Esophagus muscularis mucosa (tissue), 3 donors: Measurements from ENCODE around the gene ADGRV1.

Source experiments
- CTCF ChIP-seq, 3 experiments: fragments of 200-600 bp in 2 of 3; fragments of 450-650 bp in 1 of 3; sonication (generic) in 2 of 3; IDR thresholded peaks; one replicate each; pipeline ENCODE4 v1.5.1; 2017 to 2019; ENCODE audit warnings: antibody characterized with exemption in 3 of 3, mild to moderate bottlenecking in 2 of 3, moderate library complexity in 1 of 3
- POLR2A ChIP-seq: fragments of 450-650 bp; IDR thresholded peaks from one replicate; pipeline ENCODE4 v1.6.1; 2017; ENCODE audit warnings: antibody characterized with exemption, moderate library complexity, mild to moderate bottlenecking, low read depth

- TF ChIP-seq CTCF (IDR thresholded peaks at IDR 0.05) (no peak), POLR2A (no peak)
Measured at GRCh38 chr5:91162534-91163381, 604.2 kb downstream of the ADGRV1 start.
